OCI-LY7 (cell line): ENCODE results near the gene FCHSD2. TPM values are rescaled to one million over a fixed set of nuclear protein-coding genes. Genes with fewer than 3 reads are reported as not detected.
A peak's percentile ranks its signal among the peaks of the same experiment; 100 is the strongest.

Source experiments
- BruUV-seq: library from RNA; stranded (reverse); fragments of 400-500 nt; replicated peaks from 2 replicates; lab custom pipeline; 2021; lab: Mats Ljungman, UMichigan
- CTCF ChIA-PET: fragments of 300-600 bp; sonication (Branson Sonifier 250); formaldehyde crosslinking; loops from one replicate; lab custom pipeline; 2022; ENCODE audit warnings: antibody characterized with exemption; ENCODE audit not compliant: unreplicated experiment; lab: Charles Lee
- POLR2A ChIA-PET: fragments of 300-600 bp; sonication (Branson Sonifier 250); formaldehyde crosslinking; loops from one replicate; lab custom pipeline; 2022; ENCODE audit warnings: antibody characterized with exemption; lab: Charles Lee
- DNase-seq: peaks from one replicate; pipeline ENCODE4 v3.0.0-alpha.2; 2015; ENCODE audit warnings: low spot score
- H2AFZ ChIP-seq: fragments of 200-600 bp; sonication (generic), shearing (Covaris generic); 2 replicates; pipeline ENCODE4 v1.6.1; 2014; ENCODE audit warnings: mild to moderate bottlenecking, antibody characterized with exemption, low read length, moderate library complexity
- H3K27ac ChIP-seq: fragments of 200-600 bp; sonication (generic); 2 replicates; pipeline ENCODE4 v1.5.1; 2014; ENCODE audit warnings: mixed run types, low read depth, mild to moderate bottlenecking, moderate library complexity, low read length, inconsistent platforms; ENCODE audit not compliant: poor library complexity, severe bottlenecking
- H3K36me3 ChIP-seq: fragments of 200-600 bp; sonication (generic); 2 replicates; pipeline ENCODE4 v1.6.1; 2014; ENCODE audit warnings: mild to moderate bottlenecking, antibody characterized with exemption, low read length, moderate library complexity, mixed read lengths; ENCODE audit not compliant: insufficient read depth
- H3K4me1 ChIP-seq: fragments of 200-600 bp; sonication (generic); 2 replicates; pipeline ENCODE4 v1.5.1; 2014; ENCODE audit warnings: mild to moderate bottlenecking, low read length; ENCODE audit not compliant: insufficient read depth, poor library complexity, severe bottlenecking
- H3K4me2 ChIP-seq: fragments of 200-600 bp; sonication (generic); 2 replicates; pipeline ENCODE4 v1.6.1; 2014; ENCODE audit warnings: mild to moderate bottlenecking, low read length
- H3K4me3 ChIP-seq: fragments of 200-600 bp; sonication (generic); 2 replicates; pipeline ENCODE4 v1.5.1; 2014; ENCODE audit warnings: mild to moderate bottlenecking, low read depth, low read length; ENCODE audit not compliant: poor library complexity, severe bottlenecking
- H3K79me2 ChIP-seq: fragments of 200-600 bp; sonication (generic); 2 replicates; pipeline ENCODE4 v1.6.1; 2016; ENCODE audit warnings: low read depth, mild to moderate bottlenecking, low read length, moderate library complexity, mixed read lengths; ENCODE audit not compliant: insufficient read depth
- H3K9me2 ChIP-seq: fragments of 200-600 bp; sonication (generic); 2 replicates; pipeline ENCODE4 v1.6.1; 2016; ENCODE audit warnings: mild to moderate bottlenecking, low read length, mixed read lengths; ENCODE audit not compliant: insufficient read depth
- H3K9me3 ChIP-seq: fragments of 200-600 bp; sonication (generic); 2 replicates; pipeline ENCODE4 v1.6.1; 2014; ENCODE audit warnings: mild to moderate bottlenecking, mixed run types, low read length, mixed read lengths
- H4K20me1 ChIP-seq: fragments of 200-600 bp; sonication (generic); 2 replicates; pipeline ENCODE4 v1.6.1; 2014; ENCODE audit warnings: mild to moderate bottlenecking, antibody characterized with exemption, low read length, moderate library complexity, mixed read lengths; ENCODE audit not compliant: insufficient read depth
- EZH2phosphoT487 ChIP-seq: fragments of 200-600 bp; sonication (generic); IDR thresholded peaks from 2 replicates; pipeline ENCODE4 v1.6.1; 2018; ENCODE audit warnings: low read depth, borderline replicate concordance, mild to moderate bottlenecking, mixed run types, antibody characterized with exemption, low read length, moderate library complexity, mixed read lengths
- intact Hi-C: fragments of 100-400 bp; cut with micrococcal nuclease; formaldehyde crosslinking; loops from one replicate; pipeline ENCODE4 v1.10.0; 2022; ENCODE audit not compliant: unreplicated experiment
- total RNA-seq, 2 experiments: library from RNA; depleted of rRNA in 1 of 2; stranded (reverse); fragments of >200 nt in 1 of 2; shearing (Covaris generic) in 1 of 2; gene quantifications; 2 replicates each; pipeline ENCODE4 v1.2.3, GENCODE V29; 2014 to 2022
- TF ChIP-seq, protein P1 (sequence below): fragments of 200-600 bp; sonication (generic); conservative IDR thresholded peaks from 2 replicates; pipeline ENCODE4 v1.5.1; 2014; ENCODE audit warnings: mild to moderate bottlenecking, antibody characterized with exemption, low read length, moderate library complexity, mixed read lengths

Gene FCHSD2
- total RNA-seq, 2 experiments from 2014 or later = 39.0 to 147 TPM

DNA sequence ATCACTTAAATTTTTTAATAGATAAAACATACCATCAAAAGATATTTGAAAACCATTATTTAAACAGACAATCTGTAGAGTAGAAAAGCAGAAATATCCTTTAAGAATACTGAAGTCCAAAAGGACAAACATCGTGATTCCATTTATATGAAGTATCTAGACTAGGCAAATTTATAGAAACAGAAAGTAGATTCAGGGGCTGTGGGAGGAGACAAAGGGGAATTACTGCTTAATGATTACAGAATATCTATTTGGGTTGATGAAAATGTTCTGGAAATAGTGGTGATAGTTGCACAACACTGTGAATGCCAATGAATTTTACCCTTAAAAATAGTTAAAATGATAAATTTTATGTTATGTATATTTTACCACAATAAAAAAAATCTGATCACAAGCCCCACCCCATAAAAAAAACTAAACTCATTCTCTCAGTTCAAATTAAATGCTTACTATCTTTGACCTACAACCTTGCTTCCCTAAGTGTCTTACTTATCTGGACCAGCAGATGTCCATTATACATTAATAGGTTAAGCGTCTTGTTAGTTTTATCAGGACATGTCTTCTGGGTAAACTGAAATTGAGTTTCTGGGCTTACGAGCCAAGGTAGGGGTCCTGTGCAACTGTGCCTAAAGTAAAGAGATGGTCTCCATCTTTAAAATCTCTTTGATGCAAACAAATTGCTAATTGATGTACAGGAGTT is 86.3 kb downstream of the FCHSD2 start:
- H3K79me2 ChIP-seq = peaks cover 100% of the 10 kb centered on the region
- H3K4me2 ChIP-seq = no peak overlapping the region
- H3K9me3 ChIP-seq = peaks cover 15% of the 10 kb centered on the region; the same call in 1 of the 2 replicates
- no peak for DNase-seq
- H3K27ac ChIP-seq = no peak overlapping the region
- ChIA-PET CTCF (no interaction called here), POLR2A (no interaction called here)
- H3K36me3 ChIP-seq = peaks cover 71% of the 10 kb centered on the region
- TF ChIP-seq, protein P1, sequence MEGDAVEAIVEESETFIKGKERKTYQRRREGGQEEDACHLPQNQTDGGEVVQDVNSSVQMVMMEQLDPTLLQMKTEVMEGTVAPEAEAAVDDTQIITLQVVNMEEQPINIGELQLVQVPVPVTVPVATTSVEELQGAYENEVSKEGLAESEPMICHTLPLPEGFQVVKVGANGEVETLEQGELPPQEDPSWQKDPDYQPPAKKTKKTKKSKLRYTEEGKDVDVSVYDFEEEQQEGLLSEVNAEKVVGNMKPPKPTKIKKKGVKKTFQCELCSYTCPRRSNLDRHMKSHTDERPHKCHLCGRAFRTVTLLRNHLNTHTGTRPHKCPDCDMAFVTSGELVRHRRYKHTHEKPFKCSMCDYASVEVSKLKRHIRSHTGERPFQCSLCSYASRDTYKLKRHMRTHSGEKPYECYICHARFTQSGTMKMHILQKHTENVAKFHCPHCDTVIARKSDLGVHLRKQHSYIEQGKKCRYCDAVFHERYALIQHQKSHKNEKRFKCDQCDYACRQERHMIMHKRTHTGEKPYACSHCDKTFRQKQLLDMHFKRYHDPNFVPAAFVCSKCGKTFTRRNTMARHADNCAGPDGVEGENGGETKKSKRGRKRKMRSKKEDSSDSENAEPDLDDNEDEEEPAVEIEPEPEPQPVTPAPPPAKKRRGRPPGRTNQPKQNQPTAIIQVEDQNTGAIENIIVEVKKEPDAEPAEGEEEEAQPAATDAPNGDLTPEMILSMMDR = no peak
- no peak for TF ChIP-seq EZH2phosphoT487
- no peak overlapping the region for H3K4me3 ChIP-seq
- H4K20me1 ChIP-seq = no peaks in the 10 kb centered on the region
- peaks cover 58% of the 10 kb centered on the region for H3K4me1 ChIP-seq
- H3K9me2 ChIP-seq = no peaks in the 10 kb centered on the region
- no peak overlapping the region for H2AFZ ChIP-seq
- intact Hi-C loops = no loop called here
- BruUV-seq = no TSS peak

GRCh38 chr11:73055002-73055401 is 87.1 kb downstream of the FCHSD2 start:
- no peaks in the 10 kb centered on the region for H3K9me2 ChIP-seq
- peaks cover 100% of the 10 kb centered on the region for H3K79me2 ChIP-seq
- POLR2A ChIA-PET = no interaction called here
- no peak overlapping the region for H3K4me3 ChIP-seq
- H3K27ac ChIP-seq = peak overlapping the region; percentile 37
- intact Hi-C loops = no loop called here
- H2AFZ ChIP-seq = no peak overlapping the region
- TF ChIP-seq EZH2phosphoT487 = no peak
- TF ChIP-seq, protein P1 = no peak
- peaks cover 66% of the 10 kb centered on the region for H3K4me1 ChIP-seq
- H3K36me3 ChIP-seq = peaks cover 64% of the 10 kb centered on the region
- no peak for DNase-seq
- no TSS peak for BruUV-seq
- peaks cover 15% of the 10 kb centered on the region; the same call in 1 of the 2 replicates for H3K9me3 ChIP-seq
- CTCF ChIA-PET = no interaction called here
- no peaks in the 10 kb centered on the region for H4K20me1 ChIP-seq
- H3K4me2 ChIP-seq = no peak overlapping the region

DNA sequence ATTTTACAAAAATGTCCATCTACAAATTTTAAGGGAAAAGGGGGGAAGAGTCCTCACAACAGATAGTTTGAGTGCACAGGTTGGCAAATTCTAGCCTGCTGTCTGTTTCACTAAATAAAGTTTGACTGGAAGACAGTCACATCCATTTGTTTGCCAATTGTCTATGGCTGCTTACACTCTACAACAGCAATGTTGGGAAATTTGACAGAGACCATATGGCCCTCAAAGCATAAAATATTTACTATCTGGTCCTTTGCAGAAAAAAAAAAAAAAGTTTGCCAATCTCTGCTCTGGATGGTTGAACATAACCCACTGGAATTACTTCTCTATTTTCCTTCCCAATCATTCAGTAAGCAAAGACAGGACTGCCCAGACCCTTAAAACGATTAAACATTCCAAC is 88.2 kb downstream of the FCHSD2 start:
- Histone ChIP-seq H3K27ac (peak overlapping the region; percentile 37), H3K4me2 (no peak overlapping the region), H3K79me2 (peaks cover 100% of the 10 kb centered on the region), H3K4me3 (no peak overlapping the region), H3K9me3 (peaks cover 15% of the 10 kb centered on the region; the same call in 1 of the 2 replicates), H3K9me2 (no peaks in the 10 kb centered on the region), H2AFZ (no peak overlapping the region), H4K20me1 (no peaks in the 10 kb centered on the region), H3K36me3 (peaks cover 54% of the 10 kb centered on the region), H3K4me1 (peaks cover 69% of the 10 kb centered on the region)
- DNase-seq = no peak
- TF ChIP-seq, protein P1 = no peak
- no peak for TF ChIP-seq EZH2phosphoT487
- POLR2A ChIA-PET = interaction anchor here (0.6 kb wide), 1 partner anchor 21 kb away, joined by 3 read pairs; no protein-coding TSS in a partner anchor
- no TSS peak for BruUV-seq
- intact Hi-C loops = no loop called here
- CTCF ChIA-PET = no interaction called here
